Hepatocyte (in vitro differentiated cells): ENCODE measurements around the gene ANKDD1B. TPM values are rescaled to one million over a fixed set of nuclear protein-coding genes. Genes with fewer than 3 reads are reported as not detected.
A peak's percentile ranks its signal among the peaks of the same experiment; 100 is the strongest.
"Not testable (repeated sequence)": the region's sequence is repeated elsewhere in the genome, so short reads cannot be mapped to it uniquely, and the experiment has no call there.

ENCODE experiments used
- DNase-seq: peaks from one replicate; pipeline ENCODE4 v3.0.0-alpha.2; 2016; ENCODE audit warnings: low spot score
- H2AFZ ChIP-seq: fragments of 200-600 bp; sonication (generic); 2 replicates; pipeline ENCODE4 v1.6.0; 2016; ENCODE audit warnings: antibody characterized with exemption, mild to moderate bottlenecking
- H3K27ac ChIP-seq: fragments of 200-600 bp; sonication (generic); 2 replicates; pipeline ENCODE4 v1.5.1; 2016; ENCODE audit warnings: mild to moderate bottlenecking
- H3K27me3 ChIP-seq: fragments of 200-600 bp; sonication (generic); 2 replicates; pipeline ENCODE4 v1.6.1; 2016
- H3K36me3 ChIP-seq: fragments of 200-600 bp; sonication (generic); replicated peaks from 2 replicates; pipeline ENCODE4 v1.5.1; 2016; ENCODE audit warnings: low read depth; ENCODE audit not compliant: insufficient read depth
- H3K4me1 ChIP-seq: fragments of 200-600 bp; sonication (generic); 2 replicates; pipeline ENCODE4 v1.5.1; 2016; ENCODE audit warnings: mild to moderate bottlenecking, moderate library complexity; ENCODE audit not compliant: insufficient read depth
- H3K4me2 ChIP-seq: fragments of 200-600 bp; sonication (generic); 2 replicates; pipeline ENCODE4 v1.6.0; 2016
- H3K4me3 ChIP-seq: fragments of 200-600 bp; sonication (generic); 2 replicates; pipeline ENCODE4 v1.5.1; 2016; ENCODE audit warnings: mild to moderate bottlenecking
- H3K79me2 ChIP-seq: fragments of 200-600 bp; sonication (generic); 2 replicates; pipeline ENCODE4 v1.6.0; 2017; ENCODE audit warnings: mild to moderate bottlenecking
- H3K9me2 ChIP-seq: fragments of 200-600 bp; sonication (generic); replicated peaks from 2 replicates; pipeline ENCODE4 v1.6.0; 2017; ENCODE audit warnings: mild to moderate bottlenecking; ENCODE audit not compliant: insufficient read depth
- H3K9me3 ChIP-seq: fragments of 200-600 bp; sonication (generic); 2 replicates; pipeline ENCODE4 v1.5.1; 2016; ENCODE audit warnings: low read depth, mild to moderate bottlenecking
- H4K20me1 ChIP-seq: fragments of 200-600 bp; sonication (generic); 2 replicates; pipeline ENCODE4 v1.6.0; 2016; ENCODE audit warnings: mild to moderate bottlenecking; ENCODE audit not compliant: insufficient read depth, poor library complexity, severe bottlenecking
- EZH2 ChIP-seq: fragments of 200-600 bp; sonication (generic); IDR thresholded peaks from 2 replicates; pipeline ENCODE4 v1.6.1; 2016; ENCODE audit warnings: antibody characterized with exemption, mild to moderate bottlenecking, borderline replicate concordance
- EZH2phosphoT487 ChIP-seq: fragments of 200-600 bp; sonication (generic); IDR thresholded peaks from one replicate; pipeline ENCODE4 v1.6.1; 2018; ENCODE audit warnings: antibody characterized with exemption, mild to moderate bottlenecking, low read depth, moderate library complexity; ENCODE audit not compliant: unreplicated experiment, severe bottlenecking
- WGBS: methylation state at CpG from one replicate; pipeline ENCODE4 v1.1.6; 2016; ENCODE audit warnings: low lambda C conversion rate; ENCODE audit errors: missing lambda C conversion rate; 5-methylcytosine and 5-hydroxymethylcytosine counted together
- polyA plus RNA-seq: library from polyadenylated mRNA; unstranded; fragments of >200 nt; fragmentation: Nextera tagmentation; extraction: Ambion mirVana; gene quantifications from 2 replicates; pipeline ENCODE4 v1.2.1, GENCODE V29; 2016
- total RNA-seq: library from RNA; depleted of rRNA; stranded (reverse); fragments of >200 nt; gene quantifications from 2 replicates; pipeline ENCODE4 v1.2.3, GENCODE V29; 2014
- TF ChIP-seq, protein P1 (sequence below): fragments of 200-600 bp; sonication (generic); IDR thresholded peaks from 2 replicates; pipeline ENCODE4 v1.5.1; 2016; ENCODE audit warnings: antibody characterized with exemption, mild to moderate bottlenecking; ENCODE audit not compliant: poor library complexity

The ANKDD1B gene
- total RNA-seq = 1.4 and 4.7 TPM in 2 replicates
- polyA plus RNA-seq = 0.71 and 2.3 TPM in 2 replicates

GRCh38 chr5:75611311-75612225 is at the start of gene ANKDD1B:
TSS of gene ANKDD1B (plus strand) at chr5:75611453. CDS start at chr5:75611635, 182 bp downstream.
- peak within 1 kb of the TSS; percentile 92 for H2AFZ ChIP-seq
- H3K79me2 ChIP-seq = no peaks in the 10 kb centered on the region
- 4% methylated on average over 47 of the region's 52 CpGs for WGBS
- peaks cover 15% of the 10 kb centered on the region for H3K4me1 ChIP-seq
- no peak for TF ChIP-seq EZH2
- TF ChIP-seq, protein P1, sequence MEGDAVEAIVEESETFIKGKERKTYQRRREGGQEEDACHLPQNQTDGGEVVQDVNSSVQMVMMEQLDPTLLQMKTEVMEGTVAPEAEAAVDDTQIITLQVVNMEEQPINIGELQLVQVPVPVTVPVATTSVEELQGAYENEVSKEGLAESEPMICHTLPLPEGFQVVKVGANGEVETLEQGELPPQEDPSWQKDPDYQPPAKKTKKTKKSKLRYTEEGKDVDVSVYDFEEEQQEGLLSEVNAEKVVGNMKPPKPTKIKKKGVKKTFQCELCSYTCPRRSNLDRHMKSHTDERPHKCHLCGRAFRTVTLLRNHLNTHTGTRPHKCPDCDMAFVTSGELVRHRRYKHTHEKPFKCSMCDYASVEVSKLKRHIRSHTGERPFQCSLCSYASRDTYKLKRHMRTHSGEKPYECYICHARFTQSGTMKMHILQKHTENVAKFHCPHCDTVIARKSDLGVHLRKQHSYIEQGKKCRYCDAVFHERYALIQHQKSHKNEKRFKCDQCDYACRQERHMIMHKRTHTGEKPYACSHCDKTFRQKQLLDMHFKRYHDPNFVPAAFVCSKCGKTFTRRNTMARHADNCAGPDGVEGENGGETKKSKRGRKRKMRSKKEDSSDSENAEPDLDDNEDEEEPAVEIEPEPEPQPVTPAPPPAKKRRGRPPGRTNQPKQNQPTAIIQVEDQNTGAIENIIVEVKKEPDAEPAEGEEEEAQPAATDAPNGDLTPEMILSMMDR = no peak
- TF ChIP-seq EZH2phosphoT487 = no peak
- peak; percentile 55 for DNase-seq
- no peaks in the 10 kb centered on the region for H3K9me3 ChIP-seq
- peak within 1 kb of the TSS; percentile 93 for H3K27ac ChIP-seq
- no peaks in the 10 kb centered on the region for H3K9me2 ChIP-seq
- no peaks in the 10 kb centered on the region for H3K36me3 ChIP-seq
- H3K4me2 ChIP-seq = peak within 1 kb of the TSS; percentile 94
- H3K27me3 ChIP-seq = no peaks in the 10 kb centered on the region
- H4K20me1 ChIP-seq = no peaks in the 10 kb centered on the region
- peak within 1 kb of the TSS; percentile 40 for H3K4me3 ChIP-seq

GRCh38 chr5:75565991-75566709 is 45.1 kb upstream of the ANKDD1B start:
- Histone ChIP-seq H3K27ac (peak overlapping the region; percentile 62), H3K4me2 (peak overlapping the region; percentile 8), H3K79me2 (peaks cover 21% of the 10 kb centered on the region)
- H2AFZ ChIP-seq, H3K4me3 ChIP-seq, H4K20me1 ChIP-seq, DNase-seq, H3K9me3 ChIP-seq, H3K36me3 ChIP-seq, H3K9me2 ChIP-seq, H3K4me1 ChIP-seq, H3K27me3 ChIP-seq: not testable (repeated sequence)
- 92% methylated on average over 15 of the region's 15 CpGs for WGBS

DNA sequence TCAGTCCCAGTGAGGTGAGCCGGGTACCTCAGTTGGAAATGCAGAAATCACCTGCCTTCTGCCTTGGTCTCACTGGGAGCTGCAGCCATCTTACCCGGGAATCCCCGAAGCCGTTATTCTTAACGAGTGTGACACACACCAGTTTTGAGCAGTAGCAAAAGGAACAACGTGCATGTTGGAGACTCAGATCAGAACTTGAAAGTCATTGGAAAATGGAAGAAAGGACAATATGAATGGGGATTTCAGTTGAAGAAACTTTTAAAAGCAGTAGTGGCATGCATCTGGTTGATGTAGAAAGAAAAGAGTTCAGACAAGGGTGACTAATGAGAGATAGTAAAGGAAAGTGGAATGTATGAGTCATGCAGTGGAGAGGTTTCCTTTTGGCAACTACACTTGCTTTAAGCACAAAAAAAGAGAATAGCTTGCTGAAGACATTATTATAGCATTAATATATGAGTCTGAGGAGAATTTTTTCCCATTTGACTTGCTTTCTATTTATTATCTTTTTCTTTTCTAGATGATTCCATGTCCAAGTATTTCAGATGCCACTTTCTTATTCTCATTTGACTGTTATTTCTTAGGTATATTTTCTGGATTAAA is 44.4 kb upstream of the ANKDD1B start:
- peaks cover 21% of the 10 kb centered on the region for H3K79me2 ChIP-seq
- DNase-seq = peak; percentile 81
- peaks cover 9% of the 10 kb centered on the region for H3K4me1 ChIP-seq
- H3K9me2 ChIP-seq = no peaks in the 10 kb centered on the region
- no peak overlapping the region for H3K4me3 ChIP-seq
- H3K9me3 ChIP-seq = no peaks in the 10 kb centered on the region
- H4K20me1 ChIP-seq = no peaks in the 10 kb centered on the region
- WGBS = 57% methylated on average over 6 of the region's 6 CpGs
- H3K4me2 ChIP-seq = peak overlapping the region; percentile 29
- H3K36me3 ChIP-seq = no peaks in the 10 kb centered on the region
- no peak overlapping the region for H2AFZ ChIP-seq
- TF ChIP-seq EZH2phosphoT487 (no peak), EZH2 (no peak)
- TF ChIP-seq, protein P1 = no peak
- H3K27me3 ChIP-seq = no peaks in the 10 kb centered on the region
- H3K27ac ChIP-seq = peak overlapping the region; percentile 62

GRCh38 chr5:75567710-75568109 is 43.5 kb upstream of the ANKDD1B start:
- Histone ChIP-seq H3K27me3 (no peaks in the 10 kb centered on the region), H3K27ac (peak overlapping the region; percentile 52), H3K9me3 (no peaks in the 10 kb centered on the region), H3K9me2 (no peaks in the 10 kb centered on the region), H3K4me2 (peak overlapping the region; percentile 29), H3K36me3 (no peaks in the 10 kb centered on the region), H4K20me1 (no peaks in the 10 kb centered on the region), H3K4me1 (peaks cover 9% of the 10 kb centered on the region), H3K4me3 (no peak overlapping the region), H3K79me2 (peaks cover 12% of the 10 kb centered on the region), H2AFZ (no peak overlapping the region)
- peak; percentile 5 for DNase-seq
- 64% methylated on average over 2 of the region's 2 CpGs for WGBS
- TF ChIP-seq EZH2 = no peak
- TF ChIP-seq, protein P1 = no peak
- no peak for TF ChIP-seq EZH2phosphoT487
